SU-DHL-6 (cell line): Measurements from ENCODE around the gene LIG3.
A peak's percentile ranks its signal among the peaks of the same experiment; 100 is the strongest.
"Not testable (repeated sequence)": the region's sequence is repeated elsewhere in the genome, so short reads cannot be mapped to it uniquely, and the experiment has no call there.

Experiments
- H2AFZ ChIP-seq: fragments of 200-600 bp; sonication (generic); 2 replicates; pipeline ENCODE4 v1.6.1; 2014; ENCODE audit warnings: low read depth, mild to moderate bottlenecking, moderate library complexity, mixed read lengths, antibody characterized with exemption, low read length; ENCODE audit not compliant: severe bottlenecking
- H3F3A ChIP-seq: fragments of 200-600 bp; shearing (Covaris generic); 2 replicates; pipeline ENCODE4 v1.6.0; 2016; ENCODE audit warnings: antibody characterized with exemption, mild to moderate bottlenecking; ENCODE audit not compliant: insufficient read depth
- H3K27ac ChIP-seq: fragments of 200-600 bp; sonication (generic); 2 replicates; pipeline ENCODE4 v1.5.1; 2016; ENCODE audit warnings: low read depth, mild to moderate bottlenecking, low read length, moderate library complexity, mixed read lengths
- H3K27me3 ChIP-seq: fragments of 200-600 bp; sonication (generic), shearing (Covaris generic); 2 replicates; pipeline ENCODE4 v1.6.0; 2014; ENCODE audit warnings: mild to moderate bottlenecking, low read length
- H3K36me3 ChIP-seq: fragments of 200-600 bp; sonication (generic); 2 replicates; pipeline ENCODE4 v1.6.1; 2014; ENCODE audit warnings: mild to moderate bottlenecking, low read length, mixed read lengths
- H3K4me2 ChIP-seq: fragments of 300-600, 200-600 bp; shearing (Covaris generic), sonication (generic); 2 replicates; pipeline ENCODE4 v1.6.0; 2014; ENCODE audit warnings: low read length, low read depth, mild to moderate bottlenecking; ENCODE audit not compliant: poor library complexity, severe bottlenecking
- H3K4me3 ChIP-seq: fragments of 200-600 bp; sonication (generic); 2 replicates; pipeline ENCODE4 v1.5.1; 2014; ENCODE audit warnings: antibody characterized with exemption, low read length, mild to moderate bottlenecking, mixed read lengths; ENCODE audit not compliant: insufficient read depth, poor library complexity, severe bottlenecking
- H3K79me2 ChIP-seq: fragments of 200-600 bp; sonication (generic); 2 replicates; pipeline ENCODE4 v1.6.1; 2014; ENCODE audit warnings: mild to moderate bottlenecking, low read length, moderate library complexity; ENCODE audit not compliant: insufficient read depth
- H3K9ac ChIP-seq: fragments of 200-600 bp; sonication (generic); 2 replicates; pipeline ENCODE4 v1.7.0; 2014; ENCODE audit warnings: mild to moderate bottlenecking, low read length
- H3K9me2 ChIP-seq: fragments of 200-600 bp; sonication (generic); replicated peaks from 2 replicates; pipeline ENCODE4 v1.6.1; 2014; ENCODE audit warnings: low read length; ENCODE audit not compliant: insufficient read depth
- H3K9me3 ChIP-seq: fragments of 200-600 bp; sonication (generic); 2 replicates; pipeline ENCODE4 v1.6.1; 2014; ENCODE audit warnings: low read length, mixed read lengths; ENCODE audit not compliant: insufficient read depth
- H4K20me1 ChIP-seq: fragments of 200-600 bp; sonication (generic); 2 replicates; pipeline ENCODE4 v1.6.1; 2014; ENCODE audit warnings: low read depth, mild to moderate bottlenecking, antibody characterized with exemption, low read length, moderate library complexity, mixed read lengths
- CTCF ChIP-seq: fragments of 200-600 bp; sonication (generic); IDR thresholded peaks from one replicate; pipeline ENCODE4 v1.5.1; 2017; ENCODE audit warnings: antibody characterized with exemption, mild to moderate bottlenecking, low read length, moderate library complexity; ENCODE audit not compliant: insufficient read depth, poor library complexity, severe bottlenecking
- EZH2phosphoT487 ChIP-seq: fragments of 200-600 bp; sonication (generic), shearing (Covaris generic); conservative IDR thresholded peaks from 2 replicates; pipeline ENCODE4 v1.6.1; 2018; ENCODE audit warnings: mild to moderate bottlenecking, antibody characterized with exemption, low read length, moderate library complexity, mixed read lengths

LIG3 gene

GRCh38 chr17:34997355-34997862 is 17.1 kb downstream of the LIG3 start:
- H3K4me2 ChIP-seq, result no peak overlapping the region
- no peaks in the 10 kb centered on the region for H4K20me1 ChIP-seq
- TF ChIP-seq EZH2phosphoT487 (no peak), CTCF (no peak)
- H2AFZ ChIP-seq, result no peak overlapping the region
- H3K4me3 ChIP-seq, result no peak overlapping the region
- no peaks in the 10 kb centered on the region for H3K9me3 ChIP-seq
- no peaks in the 10 kb centered on the region for H3F3A ChIP-seq
- no peak overlapping the region for H3K27ac ChIP-seq
- H3K36me3 ChIP-seq, result no peaks in the 10 kb centered on the region
- H3K9ac ChIP-seq, result no peak overlapping the region
- H3K9me2 ChIP-seq, result no peaks in the 10 kb centered on the region
- no peaks in the 10 kb centered on the region for H3K27me3 ChIP-seq
- H3K79me2 ChIP-seq, result no peaks in the 10 kb centered on the region

DNA sequence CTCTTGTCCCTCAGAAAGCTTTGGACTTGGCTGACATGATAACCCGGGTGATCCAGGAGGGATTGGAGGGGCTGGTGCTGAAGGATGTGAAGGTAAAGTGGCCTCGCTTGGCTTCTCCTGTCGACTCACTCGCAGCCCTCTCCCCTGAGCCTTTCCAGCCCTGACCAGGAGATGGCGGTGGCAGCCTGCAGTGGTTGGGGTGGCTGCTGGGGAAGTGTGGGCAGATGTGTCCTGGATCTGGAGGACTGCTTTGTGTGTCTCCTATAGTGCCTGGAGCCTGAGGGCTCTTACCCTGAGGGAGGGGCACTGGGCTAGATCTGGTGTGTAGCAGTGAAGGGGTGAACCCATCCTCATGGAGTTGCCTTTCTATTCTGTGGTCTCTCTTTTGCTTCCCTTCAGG is 17.9 kb downstream of the LIG3 start:
- Histone ChIP-seq H3F3A (no peaks in the 10 kb centered on the region), H3K9me2 (no peaks in the 10 kb centered on the region), H3K79me2 (no peaks in the 10 kb centered on the region), H4K20me1 (no peaks in the 10 kb centered on the region), H3K9ac (no peak overlapping the region), H3K27ac (no peak overlapping the region), H2AFZ (no peak overlapping the region), H3K36me3 (no peaks in the 10 kb centered on the region), H3K4me2 (no peak overlapping the region), H3K4me3 (no peak overlapping the region), H3K27me3 (no peaks in the 10 kb centered on the region), H3K9me3 (no peaks in the 10 kb centered on the region)
- TF ChIP-seq CTCF, result peak; percentile 28
- TF ChIP-seq EZH2phosphoT487, result no peak

- no peak overlapping the region for H3K4me3 ChIP-seq
- no peaks in the 10 kb centered on the region for H4K20me1 ChIP-seq
- no peak overlapping the region for H3K27ac ChIP-seq
- H3K27me3 ChIP-seq, result no peaks in the 10 kb centered on the region
- TF ChIP-seq CTCF (no peak), EZH2phosphoT487 (no peak)
- H3K79me2 ChIP-seq, result no peaks in the 10 kb centered on the region
- H3K9me3 ChIP-seq, result no peaks in the 10 kb centered on the region
- H3K4me2 ChIP-seq, result no peak overlapping the region
- H2AFZ ChIP-seq, result no peak overlapping the region
- H3K9me2 ChIP-seq, result no peaks in the 10 kb centered on the region
- no peak overlapping the region for H3K9ac ChIP-seq
- H3F3A ChIP-seq, result no peaks in the 10 kb centered on the region
- no peaks in the 10 kb centered on the region for H3K36me3 ChIP-seq
These were observed 19.1 kb downstream of the LIG3 start for GRCh38 chr17:34999456-34999855.

DNA sequence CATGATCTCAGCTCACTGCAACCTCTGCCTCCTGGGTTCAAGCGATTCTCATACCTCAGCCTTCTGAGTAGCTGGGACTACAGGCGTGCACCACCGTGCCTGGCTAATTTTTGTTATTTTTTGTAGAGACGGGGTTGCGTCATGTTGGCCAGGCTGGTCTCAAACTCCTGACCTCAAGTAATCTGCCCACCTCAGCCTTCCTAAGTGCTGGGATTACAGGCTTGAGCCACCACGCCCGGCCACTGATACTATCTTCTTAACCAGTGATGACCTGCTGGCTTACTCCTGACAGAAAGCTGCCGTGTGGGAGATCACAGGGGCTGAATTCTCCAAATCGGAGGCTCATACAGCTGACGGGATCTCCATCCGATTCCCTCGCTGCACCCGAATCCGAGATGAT is 20.7 kb downstream of the LIG3 start:
- H3K36me3 ChIP-seq, H3K4me3 ChIP-seq, H3K9ac ChIP-seq, H3K9me3 ChIP-seq, H2AFZ ChIP-seq, H3K4me2 ChIP-seq, H3K27me3 ChIP-seq, H4K20me1 ChIP-seq, H3F3A ChIP-seq, H3K27ac ChIP-seq, H3K9me2 ChIP-seq, H3K79me2 ChIP-seq: not testable (repeated sequence)
